ENCODE results near the gene RAB7B.
"Not testable (repeated sequence)": the region's sequence is repeated elsewhere in the genome, so short reads cannot be mapped to it uniquely, and the experiment has no call there.

Gene RAB7B

DNA sequence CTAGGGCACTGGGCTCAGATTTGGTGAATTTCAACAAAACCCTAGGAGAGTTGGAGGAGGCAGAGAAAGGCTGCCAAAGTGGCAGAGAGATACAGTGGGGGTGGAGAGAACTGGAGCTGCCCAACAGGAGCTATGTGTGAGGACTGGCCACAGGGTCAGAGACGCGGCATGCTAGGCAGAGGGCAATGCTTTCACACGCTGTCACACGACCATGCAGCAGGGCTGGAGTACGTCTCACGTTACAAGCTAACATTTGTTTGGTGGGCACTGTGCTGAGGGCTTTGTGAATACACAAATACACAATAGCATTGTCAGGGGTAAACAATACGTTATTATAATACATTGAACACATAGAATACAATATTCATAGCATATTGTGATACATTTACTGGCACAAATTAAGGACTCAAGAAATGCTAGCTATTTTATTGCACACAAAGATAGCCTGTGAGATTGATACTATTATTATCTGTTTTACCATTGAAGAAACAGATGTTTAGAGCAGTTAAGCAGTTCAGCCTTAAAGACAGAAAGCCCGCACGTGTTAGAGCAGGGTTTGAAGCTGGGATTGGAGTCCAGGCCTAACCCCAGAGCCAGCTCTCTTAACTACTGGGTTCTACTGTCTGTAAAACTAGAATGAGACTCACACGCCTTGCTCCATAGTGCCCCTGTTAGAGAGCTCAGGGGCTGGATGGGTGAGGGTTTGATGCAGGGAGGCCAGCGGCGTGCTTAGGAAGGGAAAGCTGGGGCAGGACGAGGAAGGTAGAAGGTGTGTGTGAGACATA, 4.5 kb downstream of the RAB7B start:
- no peak overlapping the region for H3K9ac ChIP-seq (ENCODE audit: low read length)
- no peak overlapping the region for H2AK5ac ChIP-seq (ENCODE audit: low read length)
- no CpG with 5 or more reads among the region's 13 CpGs for WGBS (ENCODE audit: extremely low coverage, insufficient coverage, low lambda C conversion rate)
- no peak overlapping the region for H2BK5ac ChIP-seq (ENCODE audit: low read length)
- no peak overlapping the region for H2BK120ac ChIP-seq (ENCODE audit: low read depth, low read length)
- no peak overlapping the region for H3K4me3 ChIP-seq (ENCODE audit: low read length)
- no peak overlapping the region for H3K23ac ChIP-seq (ENCODE audit: low read length)
- no peaks in the 10 kb centered on the region for H3K36me3 ChIP-seq (ENCODE audit: control insufficient read depth, insufficient read depth, low read length)
- H3K56ac ChIP-seq (ENCODE audit: low read length), result no peak overlapping the region
- no peak overlapping the region for H4K5ac ChIP-seq (ENCODE audit: low read length)
- H2BK15ac ChIP-seq (replicated peaks; ENCODE audit: low read depth), result no peak overlapping the region
- H4K8ac ChIP-seq (ENCODE audit: low read depth, low read length), result no peak overlapping the region
- H3K79me2 ChIP-seq (ENCODE audit: control insufficient read depth, insufficient read depth, low read length), result no peaks in the 10 kb centered on the region
- no peaks in the 10 kb centered on the region for H3K27me3 ChIP-seq (ENCODE audit: insufficient read depth, low read length, poor library complexity)
- H3K27ac ChIP-seq (ENCODE audit: low read depth, low read length), result no peak overlapping the region
- H3K4me1 ChIP-seq (ENCODE audit: control insufficient read depth, low read depth, low read length), result no peaks in the 10 kb centered on the region
- DNase-seq, result no peak
- no peak overlapping the region for H3K4ac ChIP-seq (ENCODE audit: low read depth, low read length)
- no peak overlapping the region for H3K18ac ChIP-seq (ENCODE audit: low read length)
- H3K79me1 ChIP-seq (ENCODE audit: low read length), result no peaks in the 10 kb centered on the region
- no peak overlapping the region for H3K4me2 ChIP-seq (ENCODE audit: low read length)

DNA sequence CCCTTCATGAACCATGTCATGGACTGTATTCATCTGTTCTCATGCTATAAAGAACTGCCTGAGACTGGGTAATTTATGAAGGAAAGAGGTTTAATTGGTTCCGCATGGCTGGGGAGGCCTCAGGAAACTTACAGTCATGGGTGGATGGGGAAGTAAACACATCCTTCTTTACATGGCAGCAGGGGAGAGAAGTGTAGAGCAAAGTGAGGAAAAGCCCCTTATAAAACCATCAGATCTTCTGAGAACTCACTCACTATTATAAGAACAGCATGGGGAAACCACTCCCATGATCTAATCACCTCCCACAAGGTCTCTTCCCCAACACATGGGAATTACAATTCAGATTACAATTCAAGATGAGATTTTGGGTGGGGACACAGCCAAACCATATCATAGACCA, 6.6 kb downstream of the RAB7B start:
- not testable (repeated sequence) for DNase-seq; H3K23ac ChIP-seq (ENCODE audit: low read length); H2BK15ac ChIP-seq (replicated peaks; ENCODE audit: low read depth); H3K79me2 ChIP-seq (ENCODE audit: control insufficient read depth, insufficient read depth, low read length); H4K8ac ChIP-seq (ENCODE audit: low read depth, low read length); H3K56ac ChIP-seq (ENCODE audit: low read length); H2BK120ac ChIP-seq (ENCODE audit: low read depth, low read length); H2BK5ac ChIP-seq (ENCODE audit: low read length); H3K79me1 ChIP-seq (ENCODE audit: low read length); H3K4ac ChIP-seq (ENCODE audit: low read depth, low read length); H3K4me3 ChIP-seq (ENCODE audit: low read length); H2AK5ac ChIP-seq (ENCODE audit: low read length); H3K27me3 ChIP-seq (ENCODE audit: insufficient read depth, low read length, poor library complexity); H3K4me2 ChIP-seq (ENCODE audit: low read length); H3K27ac ChIP-seq (ENCODE audit: low read depth, low read length); H4K5ac ChIP-seq (ENCODE audit: low read length); H3K4me1 ChIP-seq (ENCODE audit: control insufficient read depth, low read depth, low read length); H3K18ac ChIP-seq (ENCODE audit: low read length); H3K9ac ChIP-seq (ENCODE audit: low read length); H3K36me3 ChIP-seq (ENCODE audit: control insufficient read depth, insufficient read depth, low read length)
- WGBS (ENCODE audit: extremely low coverage, insufficient coverage, low lambda C conversion rate), result no CpG with 5 or more reads among the region's 1 CpG

DNA sequence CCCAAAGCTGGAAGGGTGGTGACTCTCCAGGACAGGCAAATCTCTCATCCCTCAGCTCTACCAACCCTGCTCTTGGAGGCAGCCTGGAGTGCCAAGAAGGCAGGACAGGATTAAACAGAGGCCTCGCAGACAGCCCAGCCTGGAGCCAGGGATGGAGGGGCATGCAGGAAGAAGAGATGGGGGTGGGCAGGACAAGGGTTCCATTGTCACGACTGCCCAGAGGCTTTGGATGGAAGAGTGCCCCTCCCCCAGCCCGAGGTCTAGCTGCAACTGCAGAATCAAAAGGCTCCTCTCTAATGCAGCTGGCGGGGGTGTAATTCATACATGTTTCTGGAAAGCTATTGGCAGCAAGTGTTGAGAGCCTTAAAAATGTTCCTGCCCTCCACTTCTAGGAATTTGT, 8.8 kb downstream of the RAB7B start:
- no peak overlapping the region for H3K9ac ChIP-seq (ENCODE audit: low read length)
- no peak overlapping the region for H2AK5ac ChIP-seq (ENCODE audit: low read length)
- no peaks in the 10 kb centered on the region for H3K27me3 ChIP-seq (ENCODE audit: insufficient read depth, low read length, poor library complexity)
- H3K4ac ChIP-seq (ENCODE audit: low read depth, low read length), result no peak overlapping the region
- no peak overlapping the region for H2BK15ac ChIP-seq (replicated peaks; ENCODE audit: low read depth)
- H3K56ac ChIP-seq (ENCODE audit: low read length), result no peak overlapping the region
- H3K23ac ChIP-seq (ENCODE audit: low read length), result no peak overlapping the region
- DNase-seq, result no peak
- no CpG with 5 or more reads among the region's 4 CpGs for WGBS (ENCODE audit: extremely low coverage, insufficient coverage, low lambda C conversion rate)
- no peak overlapping the region for H3K4me3 ChIP-seq (ENCODE audit: low read length)
- no peak overlapping the region for H4K5ac ChIP-seq (ENCODE audit: low read length)
- H2BK120ac ChIP-seq (ENCODE audit: low read depth, low read length), result no peak overlapping the region
- H3K4me2 ChIP-seq (ENCODE audit: low read length), result no peak overlapping the region
- H3K79me2 ChIP-seq (ENCODE audit: control insufficient read depth, insufficient read depth, low read length), result no peaks in the 10 kb centered on the region
- H3K27ac ChIP-seq (ENCODE audit: low read depth, low read length), result no peak overlapping the region
- no peak overlapping the region for H4K8ac ChIP-seq (ENCODE audit: low read depth, low read length)
- H3K79me1 ChIP-seq (ENCODE audit: low read length), result no peaks in the 10 kb centered on the region
- no peaks in the 10 kb centered on the region for H3K36me3 ChIP-seq (ENCODE audit: control insufficient read depth, insufficient read depth, low read length)
- H2BK5ac ChIP-seq (ENCODE audit: low read length), result no peak overlapping the region
- no peaks in the 10 kb centered on the region for H3K4me1 ChIP-seq (ENCODE audit: control insufficient read depth, low read depth, low read length)
- no peak overlapping the region for H3K18ac ChIP-seq (ENCODE audit: low read length)

DNA sequence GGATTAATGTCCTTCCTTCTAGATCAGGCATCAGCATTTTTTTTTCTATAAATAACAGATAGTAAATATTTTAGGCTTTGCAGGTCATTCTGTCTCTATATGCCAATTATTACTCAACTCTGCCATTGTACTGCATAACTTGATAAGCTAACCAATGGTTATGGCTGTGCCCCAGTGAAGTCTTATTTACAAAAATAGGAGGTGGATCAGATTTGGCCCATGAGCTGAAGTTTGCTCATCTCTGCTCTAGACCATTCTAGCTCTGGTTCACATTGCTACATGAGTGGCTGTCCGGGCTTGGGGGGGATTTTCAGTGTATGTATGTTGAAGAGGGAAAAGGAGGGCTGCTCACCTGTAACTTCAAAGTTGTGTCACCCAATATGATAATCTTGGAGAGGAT, 10.1 kb downstream of the RAB7B start:
- Histone ChIP-seq H4K8ac (ENCODE audit: low read depth, low read length) (no peak overlapping the region), H3K4me2 (ENCODE audit: low read length) (no peak overlapping the region), H3K4me3 (ENCODE audit: low read length) (no peak overlapping the region), H3K36me3 (ENCODE audit: control insufficient read depth, insufficient read depth, low read length) (no peaks in the 10 kb centered on the region), H4K5ac (ENCODE audit: low read length) (no peak overlapping the region), H3K18ac (ENCODE audit: low read length) (no peak overlapping the region), H3K27ac (ENCODE audit: low read depth, low read length) (no peak overlapping the region), H3K4me1 (ENCODE audit: control insufficient read depth, low read depth, low read length) (no peaks in the 10 kb centered on the region), H2BK15ac (replicated peaks; ENCODE audit: low read depth) (no peak overlapping the region), H3K27me3 (ENCODE audit: insufficient read depth, low read length, poor library complexity) (no peaks in the 10 kb centered on the region), H3K23ac (ENCODE audit: low read length) (no peak overlapping the region), H3K4ac (ENCODE audit: low read depth, low read length) (no peak overlapping the region), H3K9ac (ENCODE audit: low read length) (no peak overlapping the region), H2AK5ac (ENCODE audit: low read length) (no peak overlapping the region), H3K79me1 (ENCODE audit: low read length) (no peaks in the 10 kb centered on the region), H2BK5ac (ENCODE audit: low read length) (no peak overlapping the region), H2BK120ac (ENCODE audit: low read depth, low read length) (no peak overlapping the region), H3K56ac (ENCODE audit: low read length) (no peak overlapping the region), H3K79me2 (ENCODE audit: control insufficient read depth, insufficient read depth, low read length) (no peaks in the 10 kb centered on the region)
- no peak for DNase-seq
- WGBS (ENCODE audit: extremely low coverage, insufficient coverage, low lambda C conversion rate), result no CpG with 5 or more reads among the region's 1 CpG

DNA sequence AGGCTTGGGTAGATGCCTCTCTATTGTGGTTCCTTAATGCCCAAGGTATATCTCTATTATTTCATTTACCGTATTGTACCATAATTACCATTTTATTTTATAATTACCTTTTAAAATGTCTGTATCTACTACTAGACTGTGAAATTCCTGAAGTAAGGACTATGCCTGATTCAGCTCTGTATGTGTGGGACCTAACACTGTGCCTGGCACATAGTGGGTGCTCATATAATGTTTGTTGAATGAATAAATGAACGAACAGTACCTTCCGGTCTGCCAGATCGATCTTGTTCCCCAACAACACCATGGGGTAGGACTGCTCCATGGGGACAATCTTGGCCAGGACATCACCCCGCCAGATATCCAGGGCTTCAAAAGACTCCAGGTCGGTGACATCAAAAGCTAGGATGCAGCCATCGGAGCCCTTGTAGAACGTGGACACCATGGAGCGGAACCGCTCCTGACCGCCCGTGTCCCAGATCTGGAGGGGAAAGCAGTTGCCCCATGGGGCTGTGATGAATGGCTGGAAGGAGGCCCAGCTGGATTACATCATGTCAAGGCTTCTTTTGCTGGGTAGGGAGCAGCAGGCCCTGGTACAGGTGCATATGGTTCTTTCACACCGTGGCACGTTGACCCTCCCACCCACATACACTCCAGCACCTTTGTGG, 10.8 kb downstream of the RAB7B start:
- Histone ChIP-seq H3K36me3 (ENCODE audit: control insufficient read depth, insufficient read depth, low read length) (no peaks in the 10 kb centered on the region), H3K4me1 (ENCODE audit: control insufficient read depth, low read depth, low read length) (no peaks in the 10 kb centered on the region), H2AK5ac (ENCODE audit: low read length) (no peak overlapping the region), H3K4me3 (ENCODE audit: low read length) (no peak overlapping the region), H3K23ac (ENCODE audit: low read length) (no peak overlapping the region), H2BK15ac (replicated peaks; ENCODE audit: low read depth) (no peak overlapping the region), H3K4ac (ENCODE audit: low read depth, low read length) (no peak overlapping the region), H2BK120ac (ENCODE audit: low read depth, low read length) (no peak overlapping the region), H3K27ac (ENCODE audit: low read depth, low read length) (no peak overlapping the region), H3K27me3 (ENCODE audit: insufficient read depth, low read length, poor library complexity) (no peaks in the 10 kb centered on the region), H4K8ac (ENCODE audit: low read depth, low read length) (no peak overlapping the region), H3K9ac (ENCODE audit: low read length) (no peak overlapping the region), H3K79me1 (ENCODE audit: low read length) (no peaks in the 10 kb centered on the region), H4K5ac (ENCODE audit: low read length) (no peak overlapping the region), H2BK5ac (ENCODE audit: low read length) (no peak overlapping the region), H3K18ac (ENCODE audit: low read length) (no peak overlapping the region), H3K56ac (ENCODE audit: low read length) (no peak overlapping the region), H3K79me2 (ENCODE audit: control insufficient read depth, insufficient read depth, low read length) (no peaks in the 10 kb centered on the region), H3K4me2 (ENCODE audit: low read length) (no peak overlapping the region)
- no CpG with 5 or more reads among the region's 14 CpGs for WGBS (ENCODE audit: extremely low coverage, insufficient coverage, low lambda C conversion rate)
- DNase-seq, result no peak

Measured in mesendoderm (in vitro differentiated cells).